ENCODE measurements around the gene ANKMY1. TPM values are rescaled to one million over a fixed set of nuclear protein-coding genes. Genes with fewer than 3 reads are reported as not detected.

ANKMY1 gene
- total RNA-seq, 4 donors from 2014 or later = 9.1 to 10.9 (median 10.2) TPM

- no peaks in the 10 kb centered on the region for H3K4me1 ChIP-seq
- DNase-seq (ENCODE audit: extremely low spot score) = peak; percentile 81
- no peak for TF ChIP-seq EP300 (IDR thresholded peaks at IDR 0.05)
- no peak for TF ChIP-seq CTCF (IDR thresholded peaks at IDR 0.05)
- no peak for TF ChIP-seq POLR2A (IDR thresholded peaks at IDR 0.05; ENCODE audit: low read depth)
- TF ChIP-seq POLR2AphosphoS5 (IDR thresholded peaks at IDR 0.05) = no peak
- H3K27ac ChIP-seq (replicated peaks in 1 of 4) = no peak overlapping the region
- H3K27me3 ChIP-seq = no peaks in the 10 kb centered on the region
- peaks cover 0 to 7% (median 1%) of the 10 kb centered on the region in 4 donors for H3K9me3 ChIP-seq
- H3K4me3 ChIP-seq = no peak overlapping the region
- intact Hi-C loops (cut with DNase I) = no loop called here
- WGBS = 93% methylated on average over 25 of the region's 25 CpGs
- H3K36me3 ChIP-seq = peaks cover 0 to 4% (median 0%) of the 10 kb centered on the region in 4 donors
Measured at GRCh38 chr2:240480834-240481623, 76.8 kb downstream of the ANKMY1 start.

GRCh38 chr2:240479111-240479501 lies 78.7 kb downstream of the ANKMY1 start:
- Histone ChIP-seq H3K27ac (replicated peaks in 1 of 4) (no peak overlapping the region), H3K4me1 (no peaks in the 10 kb centered on the region), H3K27me3 (no peaks in the 10 kb centered on the region), H3K9me3 (peaks cover 0 to 13% (median 0%) of the 10 kb centered on the region in 4 donors), H3K4me3 (no peak overlapping the region), H3K36me3 (peaks cover 0 to 4% (median 0%) of the 10 kb centered on the region in 4 donors)
- WGBS = 74% methylated on average over 4 of the region's 12 CpGs
- intact Hi-C loops (cut with DNase I) = no loop called here
- peak; percentile 91 for DNase-seq (ENCODE audit: extremely low spot score)
- TF ChIP-seq POLR2A (IDR thresholded peaks at IDR 0.05; ENCODE audit: low read depth) (no peak), EP300 (IDR thresholded peaks at IDR 0.05) (no peak), POLR2AphosphoS5 (IDR thresholded peaks at IDR 0.05) (no peak), CTCF (IDR thresholded peaks at IDR 0.05) (no peak)

- H3K4me3 ChIP-seq = no peak overlapping the region
- no peaks in the 10 kb centered on the region for H3K4me1 ChIP-seq
- no peak overlapping the region for H3K27ac ChIP-seq (replicated peaks in 1 of 4)
- TF ChIP-seq EP300 (IDR thresholded peaks at IDR 0.05) = no peak
- TF ChIP-seq CTCF (IDR thresholded peaks at IDR 0.05) = no peak
- no peak for TF ChIP-seq POLR2AphosphoS5 (IDR thresholded peaks at IDR 0.05)
- H3K27me3 ChIP-seq = no peaks in the 10 kb centered on the region
- intact Hi-C loops (cut with DNase I) = no loop called here
- 87% methylated on average over 18 of the region's 21 CpGs for WGBS
- H3K9me3 ChIP-seq = peaks cover 0 to 17% (median 5%) of the 10 kb centered on the region in 4 donors
- peaks cover 0 to 4% (median 0%) of the 10 kb centered on the region in 4 donors for H3K36me3 ChIP-seq
- DNase-seq (ENCODE audit: extremely low spot score) = no peak
Measured at GRCh38 chr2:240478346-240479110, 79.3 kb downstream of the ANKMY1 start.

- peaks cover 0 to 4% (median 0%) of the 10 kb centered on the region in 4 donors for H3K36me3 ChIP-seq
- intact Hi-C loops (cut with DNase I) = no loop called here
Measured at GRCh38 chr2:240477916-240478315, 79.9 kb downstream of the ANKMY1 start.

More at GRCh38 chr2:240477916-240478315, 79.9 kb downstream of the ANKMY1 start:
- no peaks in the 10 kb centered on the region for H3K27me3 ChIP-seq
- 82% methylated on average over 13 of the region's 13 CpGs for WGBS
- H3K27ac ChIP-seq (replicated peaks in 1 of 4) = no peak overlapping the region
- no peak for TF ChIP-seq CTCF (IDR thresholded peaks at IDR 0.05)
- peak; percentile 57 for DNase-seq (ENCODE audit: extremely low spot score)
- H3K4me3 ChIP-seq = no peak overlapping the region
- H3K4me1 ChIP-seq = no peaks in the 10 kb centered on the region
- peaks cover 0 to 23% (median 9%) of the 10 kb centered on the region in 4 donors for H3K9me3 ChIP-seq
